HCT116 (cell line): Measurements from ENCODE around the gene ZNF536. TPM values are rescaled to one million over a fixed set of nuclear protein-coding genes. Genes with fewer than 3 reads are reported as not detected.

Source experiments
- ATAC-seq: fragments of 200-7000 bp; cut with Tn5 transposase; 2 replicates; pipeline ENCODE4 v1.9.1; 2020; ENCODE audit warnings: mild to moderate bottlenecking, moderate library complexity
- BruUV-seq: library from RNA; stranded (reverse); fragments of 400-500 nt; replicated peaks from 2 replicates; lab custom pipeline; 2021; lab: Mats Ljungman, UMichigan
- CTCF ChIA-PET: fragments of 300-600 bp; sonication (Branson Sonifier 250); formaldehyde crosslinking; loops from one replicate; lab custom pipeline; 2021; ENCODE audit warnings: antibody characterized with exemption; lab: Charles Lee
- POLR2A ChIA-PET: fragments of 300-600, 350-600 bp; sonication (Branson Sonifier 250); formaldehyde crosslinking; loops from one replicate; lab custom pipeline; 2021; ENCODE audit warnings: antibody characterized with exemption; lab: Charles Lee
- RAD21 ChIA-PET, 2 experiments: fragments of 300-600 bp; sonication (Branson Sonifier 250); formaldehyde crosslinking; loops; one replicate each; lab custom pipeline; 2023; ENCODE audit warnings: low total read pairs in 2 of 2; ENCODE audit not compliant: uncharacterized antibody in 2 of 2, unreplicated experiment in 2 of 2, low non-redundant PET in 1 of 2; lab: Charles Lee
- DNase-seq: peaks from one replicate; pipeline ENCODE4 v3.0.0-alpha.2; 2010; ENCODE audit warnings: low read depth, low spot score
- H2AFZ ChIP-seq: fragments of 200-600 bp; shearing (Covaris generic), sonication (generic); 2 replicates; pipeline ENCODE4 v1.6.1; 2017; ENCODE audit warnings: low read depth, mixed run types, mixed read lengths, antibody characterized with exemption, low read length; ENCODE audit not compliant: poor library complexity, severe bottlenecking
- H3K27ac ChIP-seq: 2 replicates; pipeline ENCODE4 v1.5.1; 2012; ENCODE audit warnings: low read depth, low read length
- H3K27me3 ChIP-seq: fragments of 200-600 bp; sonication (generic); 2 replicates; pipeline ENCODE4 v1.6.1; 2016; ENCODE audit warnings: mixed run types, low read length, mixed read lengths; ENCODE audit not compliant: insufficient read depth
- H3K36me3 ChIP-seq, 2 experiments: fragments of 200-500 bp in 1 of 2; fragments of 200-600 bp in 1 of 2; sonication (Bioruptor generic) in 1 of 2; sonication (generic) in 1 of 2; 2 replicates each; pipeline versions ENCODE4 v1.5.1 to v1.6.1; 2014 to 2016; ENCODE audit warnings: low read length in 2 of 2, inconsistent platforms in 1 of 2, mixed read lengths in 1 of 2, mixed run types in 1 of 2; ENCODE audit not compliant: insufficient read depth in 2 of 2, control insufficient read depth in 1 of 2
- H3K4me1 ChIP-seq, 2 experiments: fragments of 200-600 bp in 1 of 2; sonication (generic) in 1 of 2; 2 replicates each; pipeline versions ENCODE4 v1.5.1 to v1.6.1; 2012 to 2017; ENCODE audit warnings: low read length in 2 of 2, inconsistent platforms in 1 of 2, mild to moderate bottlenecking in 1 of 2, mixed read lengths in 1 of 2, mixed run types in 1 of 2, moderate library complexity in 1 of 2; ENCODE audit not compliant: insufficient read depth in 2 of 2, control insufficient read depth in 1 of 2
- H3K4me2 ChIP-seq: fragments of 200-600 bp; sonication (generic); 2 replicates; pipeline ENCODE4 v1.6.1; 2017; ENCODE audit warnings: mixed run types, low read length, mixed read lengths
- H3K4me3 ChIP-seq, 2 experiments: fragments of 200-600 bp in 1 of 2; sonication (generic) in 1 of 2; replicated peaks in 1 of 2; 2 replicates each; pipeline ENCODE4 v1.5.1; 2011 to 2016; ENCODE audit warnings: low read length in 2 of 2, control low read depth in 1 of 2, low read depth in 1 of 2, mild to moderate bottlenecking in 1 of 2, mixed read lengths in 1 of 2, mixed run types in 1 of 2
- H3K79me2 ChIP-seq: fragments of 200-600 bp; sonication (generic); 2 replicates; pipeline ENCODE4 v1.6.1; 2017; ENCODE audit warnings: mild to moderate bottlenecking, mixed run types, low read length, moderate library complexity, mixed read lengths; ENCODE audit not compliant: insufficient read depth
- H3K9ac ChIP-seq: fragments of 200-600 bp; sonication (generic); 2 replicates; pipeline ENCODE4 v1.6.1; 2016; ENCODE audit warnings: low read length, mixed read lengths
- H3K9me2 ChIP-seq: fragments of 200-600 bp; sonication (generic), shearing (Covaris generic); 2 replicates; pipeline ENCODE4 v1.6.1; 2017; ENCODE audit warnings: mixed run types, mild to moderate bottlenecking, moderate library complexity; ENCODE audit not compliant: insufficient read depth
- H3K9me3 ChIP-seq, 2 experiments: fragments of 200-500 bp in 1 of 2; fragments of 200-600 bp in 1 of 2; sonication (Bioruptor generic) in 1 of 2; sonication (generic) in 1 of 2; 2 replicates each; pipeline ENCODE4 v1.6.1; 2014 to 2017; ENCODE audit warnings: low read length in 2 of 2, mixed read lengths in 2 of 2, inconsistent platforms in 1 of 2, low read depth in 1 of 2, mild to moderate bottlenecking in 1 of 2, mixed run types in 1 of 2, moderate library complexity in 1 of 2; ENCODE audit not compliant: control insufficient read depth in 1 of 2, insufficient read depth in 1 of 2
- H4K20me1 ChIP-seq: fragments of 200-600 bp; sonication (generic), shearing (Covaris generic); 2 replicates; pipeline ENCODE4 v1.6.1; 2017; ENCODE audit warnings: mixed run types, mild to moderate bottlenecking, moderate library complexity; ENCODE audit not compliant: insufficient read depth
- CBX3 ChIP-seq: IDR thresholded peaks from 2 replicates; pipeline ENCODE4 v1.6.1; 2012; ENCODE audit warnings: low read depth
- CTCF ChIP-seq, 3 experiments: fragments of 200-600 bp in 1 of 3; sonication (generic) in 1 of 3; IDR thresholded peaks in 2 of 3; conservative IDR thresholded peaks in 1 of 3; 2 replicates each; pipeline ENCODE4 v1.5.1; 2012 to 2017; ENCODE audit warnings: low read depth in 2 of 3, low read length in 2 of 3, antibody characterized with exemption in 1 of 3, borderline replicate concordance in 1 of 3, control low read depth in 1 of 3, mild to moderate bottlenecking in 1 of 3, mixed read lengths in 1 of 3, mixed run types in 1 of 3, moderate library complexity in 1 of 3; ENCODE audit not compliant: insufficient read depth in 1 of 3
- EGR1 ChIP-seq: IDR thresholded peaks from 2 replicates; pipeline ENCODE4 v1.6.1; 2012; ENCODE audit warnings: low read depth
- ELF1 ChIP-seq: IDR thresholded peaks from 2 replicates; pipeline ENCODE4 v1.6.1; 2012; ENCODE audit warnings: low read depth, borderline replicate concordance
- EZH2 ChIP-seq: fragments of 200-600 bp; sonication (generic); IDR thresholded peaks from 2 replicates; pipeline ENCODE4 v1.6.1; 2017; ENCODE audit warnings: antibody characterized with exemption, mixed run types
- EZH2phosphoT487 ChIP-seq: fragments of 200-600 bp; IDR thresholded peaks from 2 replicates; pipeline ENCODE4 v1.6.1; 2018; ENCODE audit warnings: antibody characterized with exemption, borderline replicate concordance
- POLR2A ChIP-seq: IDR thresholded peaks from 2 replicates; pipeline ENCODE4 v1.7.0; 2011; ENCODE audit warnings: borderline replicate concordance; ENCODE audit not compliant: insufficient read depth, insufficient read length; ENCODE audit errors: extremely low read depth
- REST ChIP-seq: IDR thresholded peaks from 2 replicates; pipeline ENCODE4 v1.6.1; 2012; ENCODE audit warnings: low read depth
- SIN3A ChIP-seq: IDR thresholded peaks from 2 replicates; pipeline ENCODE4 v1.6.1; 2012; ENCODE audit warnings: low read depth
- SP1 ChIP-seq: IDR thresholded peaks from 2 replicates; pipeline ENCODE4 v1.6.1; 2012; ENCODE audit warnings: low read depth
- YY1 ChIP-seq: IDR thresholded peaks from 2 replicates; pipeline ENCODE4 v1.6.1; 2011; ENCODE audit warnings: low read length, low read depth, moderate library complexity, mild to moderate bottlenecking; ENCODE audit not compliant: insufficient replicate concordance; ENCODE audit errors: extremely low read depth
- ZFX ChIP-seq: fragments of 450-650 bp; IDR thresholded peaks from 2 replicates; pipeline ENCODE4 v1.6.1; 2017
- intact Hi-C: fragments of 100-400 bp; cut with micrococcal nuclease; formaldehyde crosslinking; loops from 2 replicates; pipeline ENCODE4 v1.10.0; 2022
- total RNA-seq: library from RNA; stranded (reverse); gene quantifications from one replicate; pipeline ENCODE4 v1.2.1, GENCODE V29; 2021; ENCODE audit not compliant: unreplicated experiment

Gene ZNF536
- total RNA-seq, 1 experiment from 2014 or later, result not detected

GRCh38 chr19:30336290-30336689 lies 35.9 kb upstream of the ZNF536 start:
- no peak for TF ChIP-seq REST
- no peak for TF ChIP-seq EGR1
- TF ChIP-seq SP1, result no peak
- no peak for TF ChIP-seq POLR2A
- TF ChIP-seq SIN3A, result no peak
- TF ChIP-seq EZH2phosphoT487, result no peak
- TF ChIP-seq CTCF (IDR thresholded peaks at IDR 0.05 in 2 of 3, conservative IDR thresholded peaks at IDR 0.05 in 1 of 3; ENCODE audit: borderline replicate concordance in 1 of 3, insufficient read depth in 1 of 3, low read depth in 2 of 3, low read length in 2 of 3), result no peak
- no peak for TF ChIP-seq YY1
- TF ChIP-seq ZFX, result no peak
- no peak for TF ChIP-seq EZH2
- TF ChIP-seq ELF1, result no peak
- TF ChIP-seq CBX3, result no peak
- intact Hi-C loops, result no loop called here
- CTCF ChIA-PET, result no interaction called here
- peaks cover 17% of the 10 kb centered on the region for H3K27me3 ChIP-seq
- no peak overlapping the region for H2AFZ ChIP-seq
- ATAC-seq (no peak), DNase-seq (no peak)
- no peak overlapping the region for H3K4me2 ChIP-seq
- POLR2A ChIA-PET, result no interaction called here
- no peaks in the 10 kb centered on the region for H3K79me2 ChIP-seq
- no peak overlapping the region for H3K4me3 ChIP-seq
- RAD21 ChIA-PET, result no interaction called here
- no peaks in the 10 kb centered on the region for H3K9me2 ChIP-seq
- H3K27ac ChIP-seq, result no peak overlapping the region
- no peak overlapping the region for H3K9ac ChIP-seq
- no peaks in the 10 kb centered on the region for H3K36me3 ChIP-seq
- no peaks in the 10 kb centered on the region for H3K9me3 ChIP-seq
- H4K20me1 ChIP-seq, result no peaks in the 10 kb centered on the region
- no TSS peak for BruUV-seq
- H3K4me1 ChIP-seq, result no peaks in the 10 kb centered on the region
